Measurements from ENCODE around the gene MRPL51.

The MRPL51 gene

GRCh38 chr12:6532927-6533652, 40.0 kb upstream of the MRPL51 start:
- Histone ChIP-seq H3K79me2 (ENCODE audit: control insufficient read depth, insufficient read depth, low read length, poor library complexity) (peaks cover 26% of the 10 kb centered on the region), H2BK120ac (ENCODE audit: insufficient read depth, low read length, poor library complexity) (peak overlapping the region; percentile 79), H3K9ac (ENCODE audit: low read length) (no peak overlapping the region), H3K4ac (ENCODE audit: low read depth, low read length) (peak overlapping the region; percentile 56), H4K91ac (ENCODE audit: low read depth, low read length) (peak overlapping the region; percentile 89), H2AFZ (ENCODE audit: insufficient read depth, low read length, poor library complexity) (peak overlapping the region; percentile 59), H3K23ac (ENCODE audit: low read length) (no peak overlapping the region), H2BK12ac (ENCODE audit: low read length) (peak overlapping the region; percentile 92), H3K14ac (ENCODE audit: low read length) (peak overlapping the region; percentile 70), H3K4me2 (ENCODE audit: low read length) (peak overlapping the region; percentile 85), H2BK5ac (ENCODE audit: low read depth, low read length, poor library complexity) (peak overlapping the region; percentile 95), H4K8ac (ENCODE audit: low read depth, low read length) (peak overlapping the region; percentile 80), H3K9me3 (ENCODE audit: insufficient read depth, low read depth, low read length) (peaks cover 1% of the 10 kb centered on the region), H3K4me3 (ENCODE audit: low read depth, low read length) (peak overlapping the region; percentile 69), H3K36me3 (ENCODE audit: control insufficient read depth in 1 of 2, insufficient read depth in 2 of 2, low read length in 2 of 2) (peaks cover 55 to 57% of the 10 kb centered on the region in 2 experiments), H3K79me1 (ENCODE audit: low read length) (peaks cover 48% of the 10 kb centered on the region), H3K18ac (ENCODE audit: low read length) (peak overlapping the region; percentile 44), H2AK5ac (ENCODE audit: low read length) (peak overlapping the region; percentile 93), H4K12ac (ENCODE audit: low read depth, low read length) (peak overlapping the region; percentile 24), H3K27me3 (ENCODE audit: insufficient read depth, low read length) (no peaks in the 10 kb centered on the region), H3K27ac (ENCODE audit: low read depth, low read length) (peak overlapping the region; percentile 93), H3K4me1 (ENCODE audit: control insufficient read depth in 1 of 2, insufficient read depth in 2 of 2, low read length in 2 of 2) (peaks cover 31 to 45% of the 10 kb centered on the region in 2 experiments)
- no CpG with 5 or more reads among the region's 14 CpGs for WGBS (ENCODE audit: extremely low coverage, insufficient coverage, insufficient read length)
- DNase-seq = peak; percentile 97 to 98

GRCh38 chr12:6532051-6532926, 39.2 kb upstream of the MRPL51 start:
- Histone ChIP-seq H3K18ac (ENCODE audit: low read length) (peak overlapping the region; percentile 44), H2BK120ac (ENCODE audit: insufficient read depth, low read length, poor library complexity) (peak overlapping the region; percentile 79), H2AK5ac (ENCODE audit: low read length) (peak overlapping the region; percentile 93), H4K8ac (ENCODE audit: low read depth, low read length) (peak overlapping the region; percentile 80), H3K79me2 (ENCODE audit: control insufficient read depth, insufficient read depth, low read length, poor library complexity) (peaks cover 26% of the 10 kb centered on the region), H3K27ac (ENCODE audit: low read depth, low read length) (peak overlapping the region; percentile 93), H4K91ac (ENCODE audit: low read depth, low read length) (peak overlapping the region; percentile 89), H4K12ac (ENCODE audit: low read depth, low read length) (no peak overlapping the region), H3K9ac (ENCODE audit: low read length) (no peak overlapping the region), H3K27me3 (ENCODE audit: insufficient read depth, low read length) (no peaks in the 10 kb centered on the region), H3K9me3 (ENCODE audit: insufficient read depth, low read depth, low read length) (peaks cover 1% of the 10 kb centered on the region), H3K14ac (ENCODE audit: low read length) (peak overlapping the region; percentile 70), H2AFZ (ENCODE audit: insufficient read depth, low read length, poor library complexity) (no peak overlapping the region), H3K4me2 (ENCODE audit: low read length) (peak overlapping the region; percentile 85), H3K79me1 (ENCODE audit: low read length) (peaks cover 51% of the 10 kb centered on the region), H3K23ac (ENCODE audit: low read length) (no peak overlapping the region), H3K4ac (ENCODE audit: low read depth, low read length) (peak overlapping the region; percentile 56), H3K36me3 (ENCODE audit: control insufficient read depth in 1 of 2, insufficient read depth in 2 of 2, low read length in 2 of 2) (peaks cover 50 to 56% of the 10 kb centered on the region in 2 experiments), H2BK5ac (ENCODE audit: low read depth, low read length, poor library complexity) (peak overlapping the region; percentile 95), H3K4me3 (ENCODE audit: low read depth, low read length) (no peak overlapping the region), H3K4me1 (ENCODE audit: control insufficient read depth in 1 of 2, insufficient read depth in 2 of 2, low read length in 2 of 2) (peaks cover 35 to 48% of the 10 kb centered on the region in 2 experiments), H2BK12ac (ENCODE audit: low read length) (peak overlapping the region; percentile 92)
- peak; percentile 94 to 96 for DNase-seq
- WGBS (ENCODE audit: extremely low coverage, insufficient coverage, insufficient read length) = no CpG with 5 or more reads among the region's 20 CpGs

- WGBS (ENCODE audit: extremely low coverage, insufficient coverage, insufficient read length) = no CpG with 5 or more reads among the region's 18 CpGs
Measured at GRCh38 chr12:6530576-6531260, 37.7 kb upstream of the MRPL51 start.

GRCh38 chr12:6529291-6529737, 36.3 kb upstream of the MRPL51 start:
- Histone ChIP-seq H3K23ac (ENCODE audit: low read length) (no peak overlapping the region), H4K8ac (ENCODE audit: low read depth, low read length) (peak overlapping the region; percentile 59), H3K18ac (ENCODE audit: low read length) (peak overlapping the region; percentile 80), H4K91ac (ENCODE audit: low read depth, low read length) (peak overlapping the region; percentile 93), H3K79me2 (ENCODE audit: control insufficient read depth, insufficient read depth, low read length, poor library complexity) (peaks cover 10% of the 10 kb centered on the region), H2BK5ac (ENCODE audit: low read depth, low read length, poor library complexity) (peak overlapping the region; percentile 74), H2AFZ (ENCODE audit: insufficient read depth, low read length, poor library complexity) (peak overlapping the region; percentile 43), H2BK120ac (ENCODE audit: insufficient read depth, low read length, poor library complexity) (peak overlapping the region; percentile 91), H3K79me1 (ENCODE audit: low read length) (peaks cover 39% of the 10 kb centered on the region), H3K14ac (ENCODE audit: low read length) (peak overlapping the region; percentile 86), H3K4me1 (ENCODE audit: control insufficient read depth in 1 of 2, insufficient read depth in 2 of 2, low read length in 2 of 2) (peaks cover 35 to 42% of the 10 kb centered on the region in 2 experiments), H2AK5ac (ENCODE audit: low read length) (peak overlapping the region; percentile 88), H4K12ac (ENCODE audit: low read depth, low read length) (no peak overlapping the region), H3K4ac (ENCODE audit: low read depth, low read length) (peak overlapping the region; percentile 80), H3K36me3 (ENCODE audit: control insufficient read depth in 1 of 2, insufficient read depth in 2 of 2, low read length in 2 of 2) (peaks cover 48 to 57% of the 10 kb centered on the region in 2 experiments), H3K27me3 (ENCODE audit: insufficient read depth, low read length) (no peaks in the 10 kb centered on the region), H3K4me3 (ENCODE audit: low read depth, low read length) (no peak overlapping the region), H3K9me3 (ENCODE audit: insufficient read depth, low read depth, low read length) (no peaks in the 10 kb centered on the region), H3K9ac (ENCODE audit: low read length) (no peak overlapping the region), H3K27ac (ENCODE audit: low read depth, low read length) (peak overlapping the region; percentile 86), H2BK12ac (ENCODE audit: low read length) (peak overlapping the region; percentile 87), H3K4me2 (ENCODE audit: low read length) (peak overlapping the region; percentile 1)
- no peak for DNase-seq
- WGBS (ENCODE audit: extremely low coverage, insufficient coverage, insufficient read length) = no CpG with 5 or more reads among the region's 9 CpGs

More at GRCh38 chr12:6530576-6531260, 37.7 kb upstream of the MRPL51 start:
- Histone ChIP-seq H3K4me1 (ENCODE audit: control insufficient read depth in 1 of 2, insufficient read depth in 2 of 2, low read length in 2 of 2) (peaks cover 35 to 42% of the 10 kb centered on the region in 2 experiments), H2AFZ (ENCODE audit: insufficient read depth, low read length, poor library complexity) (no peak overlapping the region), H4K91ac (ENCODE audit: low read depth, low read length) (peak overlapping the region; percentile 48), H3K4me3 (ENCODE audit: low read depth, low read length) (no peak overlapping the region), H4K8ac (ENCODE audit: low read depth, low read length) (peak overlapping the region; percentile 7), H2BK5ac (ENCODE audit: low read depth, low read length, poor library complexity) (peak overlapping the region; percentile 24), H2BK120ac (ENCODE audit: insufficient read depth, low read length, poor library complexity) (peak overlapping the region; percentile 40), H3K18ac (ENCODE audit: low read length) (peak overlapping the region; percentile 40), H3K14ac (ENCODE audit: low read length) (peak overlapping the region; percentile 12), H3K4ac (ENCODE audit: low read depth, low read length) (peak overlapping the region; percentile 47), H3K9me3 (ENCODE audit: insufficient read depth, low read depth, low read length) (no peaks in the 10 kb centered on the region), H2BK12ac (ENCODE audit: low read length) (peak overlapping the region; percentile 74), H3K23ac (ENCODE audit: low read length) (no peak overlapping the region), H3K36me3 (ENCODE audit: control insufficient read depth in 1 of 2, insufficient read depth in 2 of 2, low read length in 2 of 2) (peaks cover 50 to 56% of the 10 kb centered on the region in 2 experiments), H3K79me1 (ENCODE audit: low read length) (peaks cover 51% of the 10 kb centered on the region), H2AK5ac (ENCODE audit: low read length) (peak overlapping the region; percentile 69), H3K27me3 (ENCODE audit: insufficient read depth, low read length) (no peaks in the 10 kb centered on the region), H4K12ac (ENCODE audit: low read depth, low read length) (no peak overlapping the region), H3K79me2 (ENCODE audit: control insufficient read depth, insufficient read depth, low read length, poor library complexity) (peaks cover 24% of the 10 kb centered on the region), H3K27ac (ENCODE audit: low read depth, low read length) (peak overlapping the region; percentile 38), H3K4me2 (ENCODE audit: low read length) (no peak overlapping the region), H3K9ac (ENCODE audit: low read length) (no peak overlapping the region)
- DNase-seq = peak; percentile 69 to 73
